D721Med (cell line): ENCODE results near the gene CALU.

Experiments
- DNase-seq: peaks from one replicate; pipeline ENCODE4 v3.0.0; 2011; ENCODE audit warnings: low spot score; ENCODE audit not compliant: insufficient read length
- FAIRE-seq: peaks from 2 replicates; lab custom pipeline; 2011; peaks lifted over from hg19 to GRCh38; lab: Jason Lieb, UNC
- CTCF ChIP-seq: IDR thresholded peaks from 2 replicates; pipeline ENCODE4 v1.5.1; 2012; ENCODE audit warnings: mild to moderate bottlenecking, control low read depth; ENCODE audit not compliant: insufficient read depth; ENCODE audit errors: missing control alignments

Gene CALU

DNA sequence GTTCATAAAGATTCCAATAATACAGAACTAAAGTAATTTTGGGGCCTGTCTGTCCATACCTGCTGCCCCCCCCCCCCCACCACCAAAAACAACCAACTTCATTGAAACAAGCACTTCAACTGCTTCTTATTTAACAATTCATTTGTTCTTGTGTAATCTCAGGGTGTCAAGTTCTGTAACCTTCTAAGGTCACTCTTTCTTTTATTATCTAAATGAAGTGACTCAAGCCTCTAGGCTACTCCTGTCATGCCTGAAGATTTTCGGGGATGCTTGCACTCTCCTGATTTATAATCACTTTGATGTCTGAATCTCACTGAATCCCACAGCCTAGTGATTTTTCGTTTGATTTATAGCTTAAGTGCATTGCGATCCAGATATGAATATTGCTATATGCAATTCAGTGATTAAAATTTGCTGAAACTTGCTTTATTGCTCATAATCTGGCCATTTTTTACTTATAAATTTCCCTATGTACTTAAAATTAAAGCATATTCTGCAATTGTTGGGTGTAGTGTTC lies 39.9 kb upstream of the CALU start:
- DNase-seq (no peak), FAIRE-seq (no peak)
- no peak for TF ChIP-seq CTCF

GRCh38 chr7:128699895-128700294 lies 39.3 kb upstream of the CALU start:
- FAIRE-seq = no peak
- no peak for DNase-seq
- no peak for TF ChIP-seq CTCF

GRCh38 chr7:128701062-128701785 lies 37.9 kb upstream of the CALU start:
- DNase-seq (no peak), FAIRE-seq (no peak)
- no peak for TF ChIP-seq CTCF

DNA sequence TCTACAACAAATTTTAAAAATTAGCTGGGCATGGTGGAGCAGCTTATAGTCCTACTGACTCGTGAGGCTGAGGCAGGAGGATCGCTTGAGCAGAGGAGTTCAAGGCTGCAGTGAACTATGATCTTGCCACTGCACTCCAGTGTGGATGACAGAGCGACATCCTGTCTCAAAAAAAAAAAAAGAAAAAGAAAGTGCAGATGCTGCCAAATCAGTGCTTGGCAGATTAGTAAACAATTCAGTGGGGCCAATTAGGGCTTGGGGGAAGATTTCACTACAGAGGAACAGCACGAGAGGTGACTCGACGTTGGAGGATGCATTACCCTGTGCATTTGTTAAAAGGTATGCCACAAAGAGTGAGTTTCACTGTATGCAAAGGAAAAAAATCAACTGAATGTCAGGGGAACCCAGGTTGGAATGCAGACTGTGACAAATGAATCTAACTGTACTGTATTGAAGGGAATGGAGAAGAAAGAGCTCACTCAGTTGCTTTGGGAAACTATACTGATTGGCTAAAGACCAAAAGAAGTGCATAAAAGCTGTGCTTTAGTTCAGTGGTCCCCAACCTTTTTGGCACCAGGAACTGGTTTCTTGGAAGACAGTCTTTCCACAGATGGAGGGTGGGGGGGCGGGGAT lies 35.4 kb upstream of the CALU start:
- FAIRE-seq (no peak), DNase-seq (no peak)
- TF ChIP-seq CTCF = no peak

- no peak for DNase-seq
- no peak for FAIRE-seq
- no peak for TF ChIP-seq CTCF
Observed at GRCh38 chr7:128705891-128706333, 33.2 kb upstream of the CALU start.

DNA sequence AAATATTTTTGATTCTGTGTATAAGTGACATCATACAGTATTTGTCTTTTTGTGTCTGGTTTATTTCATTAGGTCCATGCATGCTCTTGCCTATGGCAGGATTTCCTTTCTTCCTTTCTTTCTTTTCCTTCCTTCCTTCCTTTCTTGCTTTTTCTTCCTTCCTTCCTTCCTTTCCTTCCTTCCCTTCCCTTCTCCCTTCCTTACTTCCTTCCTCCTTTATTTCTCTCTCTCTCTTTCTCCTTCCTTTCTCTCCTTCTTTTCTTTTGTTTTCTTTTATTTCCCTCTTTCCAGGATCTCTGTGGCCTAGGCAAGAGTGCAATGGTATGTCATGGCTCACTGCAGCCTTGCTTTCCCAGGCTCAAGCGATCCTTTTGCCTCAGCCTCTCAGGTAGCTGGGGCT lies 31.4 kb upstream of the CALU start:
- no peak for TF ChIP-seq CTCF
- FAIRE-seq = no peak
- no peak for DNase-seq

DNA sequence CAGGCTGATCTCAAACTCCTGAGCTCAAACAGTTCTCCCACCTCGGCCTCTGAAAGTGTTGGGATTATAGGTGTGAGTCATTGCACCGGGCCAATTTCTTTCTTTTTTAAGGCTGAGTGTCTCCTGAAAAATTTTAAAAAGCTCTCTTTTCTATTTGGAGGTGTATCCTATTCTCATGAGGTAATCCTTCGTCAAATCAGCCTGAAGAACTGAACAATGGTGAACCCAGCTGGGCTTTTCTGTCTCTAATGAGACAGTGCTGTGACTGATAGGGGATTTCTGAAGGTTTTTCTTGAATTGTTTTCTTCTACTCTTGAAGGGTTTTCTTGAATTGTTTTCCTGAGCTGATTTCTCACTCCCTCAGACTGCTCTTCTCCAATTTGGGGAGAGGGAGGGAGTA lies 30.9 kb upstream of the CALU start:
- no peak for DNase-seq

More for the DNA sequence above, 30.9 kb upstream of the CALU start:
- FAIRE-seq = no peak
- no peak for TF ChIP-seq CTCF
